Endothelial cell of umbilical vein (primary cell): Measurements from ENCODE around the gene CLPTM1L. TPM values are rescaled to one million over a fixed set of nuclear protein-coding genes. Genes with fewer than 3 reads are reported as not detected.

Source experiments
- BruUV-seq: library from RNA; stranded (reverse); fragments of 400-500 nt; replicated peaks from 2 replicates; lab custom pipeline; 2021; lab: Mats Ljungman, UMichigan
- CTCF ChIA-PET: fragments of 300-600, 350-600 bp; sonication (Branson Sonifier 250); formaldehyde crosslinking; loops from one replicate; lab custom pipeline; 2021; ENCODE audit warnings: antibody characterized with exemption, inconsistent platforms; lab: Charles Lee
- POLR2A ChIA-PET: fragments of 300-600, 350-600 bp; sonication (Branson Sonifier 250); formaldehyde crosslinking; loops from one replicate; lab custom pipeline; 2021; ENCODE audit warnings: antibody characterized with exemption, inconsistent platforms; lab: Charles Lee
- DNase-seq: peaks from one replicate; pipeline ENCODE4 v3.0.0-alpha.2; 2011; ENCODE audit warnings: low read depth, low spot score
- FAIRE-seq: peaks from 2 replicates; lab custom pipeline; 2011; peaks lifted over from hg19 to GRCh38; lab: Jason Lieb, UNC
- H2AFZ ChIP-seq: 2 replicates; pipeline ENCODE4 v1.6.0; 2012; ENCODE audit warnings: low read depth, low read length, control low read depth, inconsistent platforms
- H3K27ac ChIP-seq: 2 replicates; pipeline ENCODE4 v1.5.1; 2011; ENCODE audit warnings: low read depth, mild to moderate bottlenecking, control low read depth, low read length, moderate library complexity; ENCODE audit not compliant: insufficient read depth
- H3K27me3 ChIP-seq, 2 experiments: 2 replicates each; pipeline versions ENCODE4 v1.6.0 to v1.6.1; 2011; ENCODE audit warnings: low read length in 2 of 2, mixed read lengths in 1 of 2; ENCODE audit not compliant: control insufficient read depth in 2 of 2, insufficient read depth in 2 of 2
- H3K36me3 ChIP-seq, 2 experiments: 2 replicates in 1 of 2; 3 replicates in 1 of 2; pipeline ENCODE4 v1.5.1; 2011; ENCODE audit warnings: low read length in 2 of 2, mild to moderate bottlenecking in 1 of 2, moderate library complexity in 1 of 2; ENCODE audit not compliant: control insufficient read depth in 2 of 2, insufficient read depth in 2 of 2; ENCODE audit errors: extremely low read depth in 1 of 2
- H3K4me1 ChIP-seq: 3 replicates; pipeline ENCODE4 v1.5.1; 2011; ENCODE audit warnings: mild to moderate bottlenecking, low read length; ENCODE audit not compliant: control insufficient read depth, insufficient read depth; ENCODE audit errors: extremely low read depth
- H3K4me2 ChIP-seq: 2 replicates; pipeline ENCODE4 v1.6.1; 2011; ENCODE audit warnings: low read length, control low read depth, mixed read lengths; ENCODE audit not compliant: insufficient read depth
- H3K4me3 ChIP-seq, 3 experiments: fragments of 200-600 bp in 1 of 3; sonication (generic), shearing (Covaris generic) in 1 of 3; replicated peaks in 1 of 3; 2 replicates each; pipeline ENCODE4 v1.5.1; 2011 to 2016; ENCODE audit warnings: control low read depth in 3 of 3, low read length in 3 of 3, mild to moderate bottlenecking in 2 of 3, inconsistent platforms in 1 of 3, low read depth in 1 of 3, moderate library complexity in 1 of 3; ENCODE audit not compliant: insufficient read depth in 1 of 3
- H3K79me2 ChIP-seq: 2 replicates; pipeline ENCODE4 v1.6.0; 2012; ENCODE audit warnings: low read length, inconsistent platforms; ENCODE audit not compliant: control insufficient read depth, insufficient read depth
- H3K9ac ChIP-seq: replicated peaks from 2 replicates; pipeline ENCODE3; 2011; ENCODE audit warnings: low read length, control low read depth; ENCODE audit not compliant: insufficient read depth; ENCODE audit errors: extremely low read depth
- H3K9me1 ChIP-seq: replicated peaks from 3 replicates; pipeline ENCODE4 v1.6.0; 2011; ENCODE audit warnings: mild to moderate bottlenecking, low read length; ENCODE audit not compliant: control insufficient read depth, insufficient read depth; ENCODE audit errors: extremely low read depth
- H3K9me3 ChIP-seq: replicated peaks from 2 replicates; pipeline ENCODE4 v1.5.1; 2012; ENCODE audit warnings: low read length, inconsistent platforms; ENCODE audit not compliant: control insufficient read depth, insufficient read depth
- H4K20me1 ChIP-seq: replicated peaks from 2 replicates; pipeline ENCODE3; 2011; ENCODE audit warnings: mild to moderate bottlenecking, low read length; ENCODE audit not compliant: control insufficient read depth, insufficient read depth; ENCODE audit errors: extremely low read depth
- EZH2 ChIP-seq: IDR thresholded peaks from 2 replicates; pipeline ENCODE4 v1.6.1; 2012; ENCODE audit warnings: borderline replicate concordance, low read depth, mild to moderate bottlenecking, moderate library complexity, low read length, inconsistent platforms; ENCODE audit not compliant: severe bottlenecking
- FOS ChIP-seq: IDR thresholded peaks from 2 replicates; pipeline ENCODE4 v1.6.1; 2011; ENCODE audit warnings: mild to moderate bottlenecking, low read length, moderate library complexity, borderline replicate concordance; ENCODE audit not compliant: insufficient read depth
- GATA2 ChIP-seq: IDR thresholded peaks from 2 replicates; pipeline ENCODE4 v1.7.0; 2011; ENCODE audit warnings: low read depth, mild to moderate bottlenecking, moderate library complexity, mixed read lengths, low read length; ENCODE audit not compliant: insufficient read length, insufficient read depth
- JUN ChIP-seq: IDR thresholded peaks from 2 replicates; pipeline ENCODE4 v1.6.1; 2011; ENCODE audit warnings: borderline replicate concordance, low read depth; ENCODE audit not compliant: insufficient read length, insufficient read depth
- MYC ChIP-seq: IDR thresholded peaks from one replicate; pipeline ENCODE4 v1.6.1; 2011; ENCODE audit warnings: mild to moderate bottlenecking, low read depth, low read length
- POLR2A ChIP-seq: IDR thresholded peaks from 2 replicates; pipeline ENCODE4 v1.6.1; 2012; ENCODE audit warnings: low read depth, mild to moderate bottlenecking, control low read depth, low read length
- POLR2AphosphoS5 ChIP-seq: IDR thresholded peaks from 2 replicates; pipeline ENCODE4 v1.6.1; 2012; ENCODE audit warnings: low read depth, mild to moderate bottlenecking, control low read depth, low read length, moderate library complexity; ENCODE audit not compliant: insufficient read depth
- dilution Hi-C: fragments of 300-500 bp; cut with MboI; formaldehyde crosslinking; loops from one replicate; pipeline ENCODE4 v1.15.0; 2019; ENCODE audit warnings: low sequenced_read_pairs; ENCODE audit not compliant: extremely low pct_ligation_motif_present
- intact Hi-C: fragments of 100-400 bp; cut with micrococcal nuclease; formaldehyde crosslinking; loops from one replicate; pipeline ENCODE4 v1.10.0; 2022
- polyA plus RNA-seq, 4 experiments: library from polyadenylated mRNA; depleted of rRNA in 3 of 4; stranded (reverse) in 3 of 4; unstranded in 1 of 4; fragments of >200 nt; gene quantifications; 2 replicates each; pipeline versions ENCODE4 v1.2.1 to v1.2.3, GENCODE V29; 2011 to 2012; ENCODE audit warnings: missing spikeins in 1 of 4
- total RNA-seq: library from RNA; stranded (reverse); gene quantifications from 2 replicates; pipeline ENCODE4 v1.2.3, GENCODE V29; 2021
- TF ChIP-seq, protein P1 (sequence below), 2 donors: IDR thresholded peaks; 1 replicate in 1 of 2; 2 replicates in 1 of 2; pipeline ENCODE4 v1.5.1; 2011; ENCODE audit warnings: low read length in 2 of 2, mild to moderate bottlenecking in 2 of 2, moderate library complexity in 2 of 2, control low read depth in 1 of 2, inconsistent platforms in 1 of 2, low read depth in 1 of 2; ENCODE audit not compliant: insufficient read depth in 1 of 2; ENCODE audit errors: extremely low read depth in 1 of 2
- TF ChIP-seq, protein P2 (sequence below): IDR thresholded peaks from 2 replicates; pipeline ENCODE4 v1.6.1; 2011; ENCODE audit not compliant: insufficient read depth, insufficient read length

The CLPTM1L gene
- total and polyA plus RNA-seq, 2 donors (not counting 3 experiments of a cell fraction or from before 2014, with no cell fraction given): 116 to 191 TPM

DNA sequence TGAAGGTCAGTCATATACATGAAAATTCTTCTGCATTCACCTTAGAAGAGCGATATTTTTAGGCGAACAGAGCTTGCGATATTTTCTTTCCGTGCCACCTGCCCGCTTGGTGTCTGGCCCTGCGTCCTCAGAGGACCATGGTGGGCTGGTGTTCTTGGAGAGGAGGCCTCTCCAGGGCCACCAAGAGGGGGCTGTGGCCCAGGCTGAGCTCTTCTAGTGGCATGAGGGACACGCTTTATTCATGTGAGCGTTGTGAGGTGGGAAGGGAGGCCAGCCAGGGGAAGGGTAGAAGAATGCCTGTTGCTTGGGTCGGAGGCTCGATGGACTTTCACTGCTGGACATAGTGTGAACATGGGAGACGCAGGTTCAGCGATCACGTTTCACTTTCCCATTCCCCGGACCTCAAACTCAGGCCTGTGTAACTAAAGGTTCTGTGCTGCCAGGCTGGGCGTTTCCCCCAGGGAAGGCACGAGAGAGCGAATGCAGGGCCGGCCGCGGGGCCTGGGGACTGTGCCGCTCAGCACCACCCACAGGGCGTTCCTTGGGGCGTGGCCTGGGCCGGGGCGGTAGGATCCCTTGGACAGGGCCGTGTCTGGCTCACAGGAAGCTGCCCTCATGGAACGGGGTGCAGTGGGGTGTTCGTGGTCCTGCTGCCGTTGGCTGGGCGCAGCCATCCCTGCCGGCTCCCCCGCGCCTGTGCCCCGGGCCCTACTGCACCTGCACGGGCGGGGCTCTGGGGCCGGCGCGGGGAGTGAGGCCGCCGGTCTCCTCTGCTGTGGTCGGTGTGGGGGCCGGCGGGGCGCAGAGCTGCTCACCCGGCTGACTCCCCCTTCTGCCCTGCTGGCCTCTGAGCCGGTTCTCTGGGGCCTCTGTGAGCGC lies 40.7 kb upstream of the CLPTM1L start:
- FAIRE-seq: peak; percentile 81
- ChIA-PET CTCF (no interaction called here), POLR2A (no interaction called here)
- BruUV-seq: no TSS peak
- H3K4me1 ChIP-seq: peaks cover 3% of the 10 kb centered on the region
- peak overlapping the region; percentile 27 to 60 (median 58) for H3K4me3 ChIP-seq
- peak overlapping the region; percentile 28 for H3K9ac ChIP-seq
- H2AFZ ChIP-seq: peak overlapping the region; percentile 77
- H3K4me2 ChIP-seq: peak overlapping the region; percentile 56
- peaks cover 0 to 11% of the 10 kb centered on the region in 2 experiments for H3K27me3 ChIP-seq
- DNase-seq: peak; percentile 36
- H3K9me3 ChIP-seq: no peaks in the 10 kb centered on the region
- dilution Hi-C loops: no loop called here
- no peak for TF ChIP-seq EZH2
- no peak overlapping the region for H3K27ac ChIP-seq
- no peaks in the 10 kb centered on the region for H4K20me1 ChIP-seq
- intact Hi-C loops: loop anchor here (2.0 kb wide), 1 partner anchor 41 kb away; the partner anchor contains the start of gene CLPTM1L
- H3K9me1 ChIP-seq: no peaks in the 10 kb centered on the region
- no peaks in the 10 kb centered on the region for H3K79me2 ChIP-seq
- H3K36me3 ChIP-seq: no peaks in the 10 kb centered on the region

DNA sequence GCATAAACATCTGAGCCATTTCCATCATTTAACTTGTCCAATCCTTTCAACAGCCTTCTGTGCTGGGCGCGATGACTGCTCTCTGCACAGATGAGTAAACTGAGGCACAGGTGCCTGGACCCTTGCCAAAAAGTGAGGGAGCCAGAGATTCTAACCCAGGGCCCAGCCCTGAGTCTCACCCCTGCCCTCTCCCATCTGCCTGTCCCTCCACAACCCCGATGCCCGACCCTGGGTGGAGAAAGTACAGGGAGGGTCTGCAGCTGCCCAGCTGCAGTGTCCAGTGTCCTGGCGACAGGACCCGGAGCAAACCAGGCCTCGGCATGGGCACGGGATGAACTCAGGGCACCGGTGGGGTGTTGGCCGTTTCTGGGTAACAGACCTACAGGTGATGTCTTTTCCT lies 39.6 kb upstream of the CLPTM1L start:
- H3K9ac ChIP-seq: no peak overlapping the region
- no peak overlapping the region for H3K27ac ChIP-seq
- no TSS peak for BruUV-seq
- no peak overlapping the region for H3K4me3 ChIP-seq
- no peaks in the 10 kb centered on the region for H4K20me1 ChIP-seq
- H2AFZ ChIP-seq: no peak overlapping the region
- POLR2A ChIA-PET: no interaction called here
- DNase-seq (no peak), FAIRE-seq (no peak)
- H3K9me3 ChIP-seq: no peaks in the 10 kb centered on the region
- no peaks in the 10 kb centered on the region for H3K9me1 ChIP-seq
- dilution Hi-C loops: no loop called here
- no peaks in the 10 kb centered on the region for H3K79me2 ChIP-seq
- H3K27me3 ChIP-seq: peaks cover 0 to 11% of the 10 kb centered on the region in 2 experiments
- no peak overlapping the region for H3K4me2 ChIP-seq
- intact Hi-C loops: loop anchor here (2.0 kb wide), 1 partner anchor 40 kb away; the partner anchor contains the start of gene CLPTM1L
- CTCF ChIA-PET: no interaction called here
- H3K4me1 ChIP-seq: peaks cover 3% of the 10 kb centered on the region
- H3K36me3 ChIP-seq: no peaks in the 10 kb centered on the region
- TF ChIP-seq GATA2: no peak
- TF ChIP-seq FOS: no peak
- TF ChIP-seq JUN: no peak
- TF ChIP-seq, protein P1, sequence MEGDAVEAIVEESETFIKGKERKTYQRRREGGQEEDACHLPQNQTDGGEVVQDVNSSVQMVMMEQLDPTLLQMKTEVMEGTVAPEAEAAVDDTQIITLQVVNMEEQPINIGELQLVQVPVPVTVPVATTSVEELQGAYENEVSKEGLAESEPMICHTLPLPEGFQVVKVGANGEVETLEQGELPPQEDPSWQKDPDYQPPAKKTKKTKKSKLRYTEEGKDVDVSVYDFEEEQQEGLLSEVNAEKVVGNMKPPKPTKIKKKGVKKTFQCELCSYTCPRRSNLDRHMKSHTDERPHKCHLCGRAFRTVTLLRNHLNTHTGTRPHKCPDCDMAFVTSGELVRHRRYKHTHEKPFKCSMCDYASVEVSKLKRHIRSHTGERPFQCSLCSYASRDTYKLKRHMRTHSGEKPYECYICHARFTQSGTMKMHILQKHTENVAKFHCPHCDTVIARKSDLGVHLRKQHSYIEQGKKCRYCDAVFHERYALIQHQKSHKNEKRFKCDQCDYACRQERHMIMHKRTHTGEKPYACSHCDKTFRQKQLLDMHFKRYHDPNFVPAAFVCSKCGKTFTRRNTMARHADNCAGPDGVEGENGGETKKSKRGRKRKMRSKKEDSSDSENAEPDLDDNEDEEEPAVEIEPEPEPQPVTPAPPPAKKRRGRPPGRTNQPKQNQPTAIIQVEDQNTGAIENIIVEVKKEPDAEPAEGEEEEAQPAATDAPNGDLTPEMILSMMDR (IDR thresholded peaks at IDR 0.05; ENCODE audit: extremely low read depth in 1 of 2, insufficient read depth in 1 of 2, low read depth in 1 of 2, low read length in 2 of 2): no peak
- no peak for TF ChIP-seq MYC
- no peak for TF ChIP-seq EZH2
- TF ChIP-seq, protein P2, sequence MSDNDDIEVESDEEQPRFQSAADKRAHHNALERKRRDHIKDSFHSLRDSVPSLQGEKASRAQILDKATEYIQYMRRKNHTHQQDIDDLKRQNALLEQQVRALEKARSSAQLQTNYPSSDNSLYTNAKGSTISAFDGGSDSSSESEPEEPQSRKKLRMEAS: no peak
- no peak for TF ChIP-seq POLR2AphosphoS5
- no peak for TF ChIP-seq POLR2A
